Left lobe of liver (tissue), 2 donors: ENCODE data around the gene FAM20C. TPM values are rescaled to one million over a fixed set of nuclear protein-coding genes. Genes with fewer than 3 reads are reported as not detected.
"Not testable (repeated sequence)": the region's sequence is repeated elsewhere in the genome, so short reads cannot be mapped to it uniquely, and the experiment has no call there.

Source experiments
- ATAC-seq: fragments of 200-7000 bp; cut with Tn5 transposase; one replicate; pipeline ENCODE4 v1.9.1; 2020; ENCODE audit warnings: mild to moderate bottlenecking, moderate library complexity
- DNase-seq: peaks from one replicate; pipeline ENCODE4 v3.0.0-alpha.2; 2020; ENCODE audit warnings: low spot score
- total RNA-seq: library from RNA; stranded (reverse); gene quantifications from one replicate; pipeline ENCODE4 v1.2.1, GENCODE V29; 2021
- donor health status: DM: no; HTN: no; CAD: no; lungs with moderate emphysema.
- donor health status: DM: no; HTN: yes; CAD: no.

FAM20C gene
- total RNA-seq, 1 donor from 2014 or later: 72.2 TPM

- no peak for ATAC-seq
- DNase-seq: no peak
These were observed 93.4 kb downstream of the FAM20C start for GRCh38 chr7:285731-286130.

- ATAC-seq (no peak), DNase-seq (no peak)
These were observed 93.9 kb downstream of the FAM20C start for GRCh38 chr7:286266-286665.

GRCh38 chr7:288671-289101, 96.3 kb downstream of the FAM20C start:
- DNase-seq: no peak

DNA sequence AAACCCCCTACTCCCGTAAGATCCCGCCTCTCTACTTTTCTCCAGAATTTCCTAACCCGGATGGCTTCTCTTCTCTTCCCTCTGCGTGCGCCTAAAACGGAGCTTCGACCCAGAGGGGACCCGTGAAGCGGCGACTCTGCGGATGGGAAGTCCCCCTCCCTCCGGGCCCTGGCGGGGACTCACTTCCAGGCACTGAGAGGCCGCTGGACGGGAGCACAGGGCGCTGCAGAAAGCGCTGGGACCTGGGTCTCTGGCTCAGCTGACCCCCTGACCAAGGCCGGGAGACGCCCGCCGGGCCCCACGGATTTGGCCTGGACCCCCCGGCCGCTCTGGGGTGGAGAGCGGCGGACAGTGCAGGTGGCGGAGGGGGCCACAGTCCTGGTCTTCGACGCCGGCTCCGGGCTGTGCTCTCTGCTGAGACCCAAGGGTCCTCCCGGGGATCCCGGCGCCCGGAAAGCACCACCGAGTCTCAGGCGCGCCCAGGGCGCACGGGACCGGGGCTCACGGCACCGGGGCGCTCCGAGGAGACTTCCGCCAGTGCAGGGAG, 96.9 kb downstream of the FAM20C start:
- DNase-seq: no peak
- no peak for ATAC-seq

More at GRCh38 chr7:288671-289101, 96.3 kb downstream of the FAM20C start:
- ATAC-seq: no peak

- no peak for DNase-seq
- ATAC-seq: no peak
These were observed 97.6 kb downstream of the FAM20C start, which contains the start of gene FOXL3 for GRCh38 chr7:289756-290553. Gene FOXL3 (plus strand): TSS chr7:290170. CDS start chr7:290170, 0 bp downstream.

- ATAC-seq (no peak), DNase-seq (no peak)
These were observed 98.4 kb downstream of the FAM20C start for GRCh38 chr7:290554-291372.

GRCh38 chr7:291373-292092, 99.2 kb downstream of the FAM20C start:
- DNase-seq (no peak), ATAC-seq (no peak)

DNA sequence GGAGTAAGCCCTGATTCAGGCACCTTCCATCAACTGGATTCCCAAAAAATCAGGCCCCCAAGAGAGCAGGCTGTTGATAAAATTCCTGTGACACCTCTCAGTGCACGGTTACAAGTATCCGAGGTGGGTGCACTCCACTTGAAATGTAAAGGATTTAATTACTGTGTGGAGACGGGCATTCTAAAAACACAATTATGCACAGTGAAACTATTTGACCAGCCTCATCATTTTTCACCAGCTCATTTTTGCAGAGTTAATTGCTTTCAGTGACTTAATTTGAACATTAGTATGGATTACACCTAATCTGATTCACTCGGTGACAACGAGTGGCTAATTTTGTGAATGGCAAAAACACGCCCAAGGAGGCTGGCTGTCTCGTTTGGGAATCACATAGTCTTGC, 99.9 kb downstream of the FAM20C start:
- no peak for ATAC-seq
- no peak for DNase-seq

DNA sequence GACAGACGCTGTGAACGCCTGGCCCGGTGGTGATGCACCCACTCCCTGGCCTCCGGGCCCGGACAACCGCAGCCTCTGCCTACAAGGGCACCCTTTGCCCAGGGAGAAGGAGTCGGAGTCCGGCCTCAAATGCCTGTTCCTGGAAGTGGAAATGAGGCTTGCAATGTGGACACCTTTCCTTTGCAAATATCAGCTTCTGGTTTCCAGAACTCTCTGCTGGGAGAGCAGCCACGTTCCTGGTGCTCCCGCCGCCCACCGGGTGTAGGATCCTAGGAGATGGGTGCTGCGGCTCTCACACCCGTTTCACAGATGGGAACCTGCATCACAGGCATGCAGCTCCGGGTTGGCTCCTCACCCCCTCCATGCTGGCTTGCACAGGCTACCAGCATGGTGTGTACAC, 100.5 kb downstream of the FAM20C start:
- DNase-seq: no peak
- ATAC-seq: no peak

- DNase-seq (no peak), ATAC-seq (no peak)
These were observed 101.5 kb downstream of the FAM20C start for GRCh38 chr7:293681-294439.

DNA sequence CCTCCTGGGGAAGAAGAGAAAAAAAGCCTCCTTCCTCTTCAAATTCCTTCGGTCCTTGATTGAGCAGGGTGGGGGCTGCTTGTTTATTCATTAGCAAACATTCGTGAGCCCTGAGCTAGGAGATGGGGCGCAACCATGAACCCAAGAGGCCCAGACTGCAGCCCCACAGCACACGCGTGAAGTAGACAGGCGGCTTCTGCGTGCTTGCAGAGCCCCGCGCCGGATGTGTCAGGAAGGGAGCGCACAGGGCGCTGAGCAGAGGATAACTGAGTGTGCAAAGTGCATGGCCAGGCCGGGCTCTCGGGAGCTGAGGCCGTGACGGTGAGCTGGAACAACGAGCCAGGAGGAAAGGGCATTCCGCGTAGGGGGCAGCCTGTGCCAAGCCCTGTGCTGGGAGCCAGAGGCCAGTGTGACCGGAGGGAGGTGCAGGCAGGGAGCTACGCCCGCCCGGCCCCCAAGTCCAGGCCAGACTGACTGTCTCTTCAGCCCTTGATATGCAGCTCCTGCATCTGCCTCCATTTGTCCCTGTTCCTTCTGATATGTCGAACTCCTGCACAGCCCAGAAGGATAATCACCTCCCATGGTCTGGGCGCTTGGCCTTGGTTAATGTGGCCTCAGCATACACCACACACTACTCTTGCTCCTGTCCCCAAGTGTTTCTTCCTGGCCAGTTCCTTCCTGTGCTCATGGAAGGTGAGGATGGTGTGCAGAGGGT, 102.2 kb downstream of the FAM20C start:
- ATAC-seq (no peak), DNase-seq (no peak)

DNA sequence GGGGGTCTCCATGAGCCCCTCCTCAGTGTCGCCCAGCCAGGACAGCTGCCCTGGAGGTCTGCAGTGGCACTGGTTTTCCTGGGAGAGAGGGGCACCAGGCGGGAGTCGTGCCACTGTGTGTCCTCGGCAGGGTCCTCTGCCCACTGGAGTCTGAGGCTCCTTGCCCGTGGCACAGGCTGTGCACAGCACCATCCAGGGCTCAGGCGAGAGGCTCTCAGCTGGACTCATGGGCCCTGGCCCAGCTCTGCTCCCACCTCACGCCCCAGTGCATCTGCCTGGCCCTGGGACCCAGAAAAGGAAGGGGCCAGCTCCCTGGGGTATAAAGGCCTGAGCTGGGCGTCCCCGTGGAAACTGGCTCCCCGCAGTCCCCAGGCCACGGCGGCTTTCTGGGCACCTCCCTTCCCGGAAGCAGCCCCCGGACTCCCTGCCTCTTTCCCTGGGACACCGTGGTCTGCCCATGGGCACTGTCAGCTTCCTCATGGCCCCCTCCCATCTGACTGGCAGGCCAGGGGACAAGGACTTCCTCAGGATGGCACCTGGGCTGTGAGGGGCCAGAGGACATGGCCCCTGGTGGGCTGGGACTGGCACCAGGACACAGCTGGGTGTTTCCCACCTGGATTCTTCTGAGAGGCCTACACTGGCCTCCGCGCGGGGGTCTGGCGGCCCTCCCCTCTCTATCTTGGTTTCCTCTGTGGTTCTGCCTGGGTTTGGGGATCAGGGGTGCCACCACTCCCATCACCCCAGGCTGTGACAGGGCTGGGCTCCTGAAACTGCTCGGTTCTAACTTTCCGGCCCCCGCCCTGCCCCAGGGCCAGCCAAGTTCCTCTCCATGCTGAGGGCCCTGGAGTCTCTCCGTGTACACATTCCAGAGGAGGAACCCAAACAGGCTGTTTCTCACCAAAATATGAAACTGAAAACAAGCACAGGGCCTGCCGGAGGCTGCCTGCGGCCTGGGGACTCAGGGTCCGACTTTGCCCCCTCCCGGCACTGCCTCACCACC, 103.1 kb downstream of the FAM20C start:
- ATAC-seq (peak; percentile 28), DNase-seq (no peak)

DNA sequence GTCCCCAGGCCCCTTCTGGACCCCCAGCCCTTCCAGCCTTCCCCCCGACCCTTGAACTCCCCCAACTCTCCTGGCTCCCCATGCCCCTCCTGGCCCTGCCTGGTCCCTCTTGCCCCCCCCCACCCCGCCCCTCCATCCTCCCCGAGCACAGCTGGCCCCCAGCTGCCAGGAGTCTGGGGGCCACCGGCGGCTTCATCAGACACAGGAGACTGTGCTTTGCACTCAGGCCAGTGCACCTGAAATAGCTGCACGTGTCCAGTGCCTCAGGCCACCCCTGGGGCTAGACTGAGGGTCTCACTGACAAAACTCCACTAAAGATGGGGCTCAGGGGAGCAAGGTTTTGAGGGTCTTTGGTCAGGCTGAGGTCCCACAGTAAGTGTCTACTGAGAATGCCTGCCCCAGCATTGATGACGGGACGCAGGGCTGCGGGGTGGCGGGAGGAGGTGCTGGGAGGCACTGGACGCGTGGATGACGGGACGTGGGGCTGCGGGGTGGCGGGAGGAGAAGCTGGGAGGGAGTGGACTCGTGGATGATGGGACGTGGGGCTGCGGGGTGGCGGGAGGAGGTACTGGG, 104.1 kb downstream of the FAM20C start:
- no peak for DNase-seq

DNA sequence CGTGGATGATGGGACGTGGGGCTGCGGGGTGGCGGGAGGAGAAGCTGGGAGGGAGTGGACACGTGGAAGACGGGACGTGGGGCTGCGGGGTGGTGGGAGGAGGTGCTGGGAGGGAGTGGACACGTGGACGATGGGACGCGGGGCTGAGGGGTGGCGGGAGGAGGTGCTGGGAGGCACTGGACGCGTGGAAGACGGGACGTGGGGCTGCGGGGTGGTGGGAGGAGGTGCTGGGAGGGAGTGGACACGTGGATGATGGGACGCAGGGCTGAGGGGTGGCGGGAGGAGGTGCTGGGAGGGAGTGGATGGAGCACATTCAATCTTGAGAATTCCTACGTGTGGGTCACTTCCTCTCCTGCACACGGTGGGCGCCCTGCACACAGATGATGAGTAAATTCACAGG, 104.8 kb downstream of the FAM20C start:
- ATAC-seq, DNase-seq: not testable (repeated sequence)

More for the DNA sequence above, 104.1 kb downstream of the FAM20C start:
- no peak for ATAC-seq

- DNase-seq (no peak), ATAC-seq (no peak)
These were observed 105.4 kb downstream of the FAM20C start for GRCh38 chr7:297611-298374.

DNA sequence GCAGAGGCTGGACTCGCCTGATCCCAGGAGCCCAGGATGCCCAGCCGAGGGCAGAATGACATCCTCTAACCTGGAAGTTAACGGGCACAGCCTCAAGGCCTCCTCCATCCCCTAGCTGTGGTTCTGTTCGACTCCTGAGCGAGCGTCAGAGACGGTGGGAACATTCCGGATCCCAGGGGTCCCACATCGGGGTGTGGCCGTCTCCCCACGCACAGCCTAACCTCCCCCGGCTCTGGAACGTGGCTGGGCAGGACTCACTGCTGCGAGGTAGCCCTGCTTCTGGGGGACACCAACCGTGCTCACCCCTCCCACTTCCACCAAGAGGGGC, 106.0 kb downstream of the FAM20C start:
- no peak for ATAC-seq
- no peak for DNase-seq

DNA sequence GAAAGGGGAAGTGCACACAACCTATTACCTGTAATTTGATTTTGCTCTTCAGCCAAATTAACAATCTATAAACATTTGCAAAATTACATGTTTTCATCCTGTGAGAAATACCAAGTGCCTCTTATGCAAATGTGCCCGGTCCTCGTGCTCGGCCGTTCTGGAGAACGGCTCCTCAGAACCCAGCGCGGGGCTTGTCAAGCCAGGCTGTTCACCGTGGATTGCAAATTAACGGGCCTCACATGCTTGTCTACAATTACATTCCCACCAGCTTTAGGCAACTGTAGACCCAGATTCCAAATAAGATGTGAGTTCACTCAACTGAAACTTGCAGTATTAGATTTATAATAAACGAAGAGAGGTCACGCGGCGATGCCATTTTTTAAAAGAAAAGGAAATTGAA, 106.4 kb downstream of the FAM20C start:
- no peak for DNase-seq
- ATAC-seq: no peak
